Measurements from ENCODE around the gene PCMTD2. TPM values are rescaled to one million over a fixed set of nuclear protein-coding genes. Genes with fewer than 3 reads are reported as not detected.

PCMTD2 gene
- total RNA-seq, 1 experiment from 2014 or later = 52.0 TPM

DNA sequence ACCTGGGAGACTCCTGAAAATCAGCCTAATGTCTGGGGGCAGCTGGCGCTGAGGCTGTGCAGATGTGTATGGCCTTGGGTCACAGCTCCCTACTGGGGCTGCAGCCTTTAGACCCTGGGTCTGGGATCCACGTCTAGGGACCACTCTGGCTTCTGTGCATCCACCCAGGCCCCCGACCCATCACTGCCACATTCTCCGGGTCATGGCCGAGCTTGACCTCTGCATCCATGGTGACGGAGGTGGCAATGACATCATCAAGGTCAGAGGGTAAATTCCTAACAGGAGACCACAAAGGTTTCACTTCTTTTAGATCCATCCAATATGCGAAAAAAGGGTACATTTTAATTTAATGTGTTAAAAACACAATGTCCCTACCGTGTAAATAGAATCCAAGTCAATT is 14.5 kb upstream of the PCMTD2 start:
- H4K20me1 ChIP-seq (ENCODE audit: control insufficient read depth, insufficient read depth, insufficient read length) = no peaks in the 10 kb centered on the region
- H2BK5ac ChIP-seq (ENCODE audit: insufficient read length, low read length) = no peak overlapping the region
- no peaks in the 10 kb centered on the region for H3K4me1 ChIP-seq (ENCODE audit: insufficient read depth, low read length)
- H4K91ac ChIP-seq (ENCODE audit: insufficient read length, low read depth, low read length) = no peak overlapping the region
- H2AFZ ChIP-seq (ENCODE audit: low read length) = no peak overlapping the region
- Mint-ChIP-seq H3K4me3 (no peak overlapping the region), H3K4me1 (peaks cover 0 to 4% of the 10 kb centered on the region in 2 experiments; a peak in 1 of 4 replicates), H3K27ac (no peak overlapping the region), H3K36me3 (ENCODE audit: insufficient read depth in 1 of 3, low read depth in 3 of 3) (peaks cover 6 to 19% (median 9%) of the 10 kb centered on the region in 3 experiments; a peak in 5 of 7 replicates), H3K27me3 (ENCODE audit: low read depth) (peaks cover 22% of the 10 kb centered on the region), H3K9me3 (peaks cover 15 to 16% of the 10 kb centered on the region in 2 experiments)
- no peak for DNase-seq
- H3K23me2 ChIP-seq (ENCODE audit: insufficient read length, low read depth, low read length, poor library complexity, severe bottlenecking) = no peaks in the 10 kb centered on the region
- TF ChIP-seq, protein P1, sequence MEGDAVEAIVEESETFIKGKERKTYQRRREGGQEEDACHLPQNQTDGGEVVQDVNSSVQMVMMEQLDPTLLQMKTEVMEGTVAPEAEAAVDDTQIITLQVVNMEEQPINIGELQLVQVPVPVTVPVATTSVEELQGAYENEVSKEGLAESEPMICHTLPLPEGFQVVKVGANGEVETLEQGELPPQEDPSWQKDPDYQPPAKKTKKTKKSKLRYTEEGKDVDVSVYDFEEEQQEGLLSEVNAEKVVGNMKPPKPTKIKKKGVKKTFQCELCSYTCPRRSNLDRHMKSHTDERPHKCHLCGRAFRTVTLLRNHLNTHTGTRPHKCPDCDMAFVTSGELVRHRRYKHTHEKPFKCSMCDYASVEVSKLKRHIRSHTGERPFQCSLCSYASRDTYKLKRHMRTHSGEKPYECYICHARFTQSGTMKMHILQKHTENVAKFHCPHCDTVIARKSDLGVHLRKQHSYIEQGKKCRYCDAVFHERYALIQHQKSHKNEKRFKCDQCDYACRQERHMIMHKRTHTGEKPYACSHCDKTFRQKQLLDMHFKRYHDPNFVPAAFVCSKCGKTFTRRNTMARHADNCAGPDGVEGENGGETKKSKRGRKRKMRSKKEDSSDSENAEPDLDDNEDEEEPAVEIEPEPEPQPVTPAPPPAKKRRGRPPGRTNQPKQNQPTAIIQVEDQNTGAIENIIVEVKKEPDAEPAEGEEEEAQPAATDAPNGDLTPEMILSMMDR (conservative IDR thresholded peaks at IDR 0.05) = no peak
- no peak overlapping the region for H2AK5ac ChIP-seq (ENCODE audit: insufficient read length, low read length)
- no peak overlapping the region for H4K8ac ChIP-seq (replicated peaks; ENCODE audit: insufficient read length, low read depth, low read length)
- H3K14ac ChIP-seq (ENCODE audit: insufficient read depth, low read length) = no peak overlapping the region
- WGBS (ENCODE audit: extremely low coverage, insufficient read length, low lambda C conversion rate) = no CpG with 5 or more reads among the region's 8 CpGs
- H3K56ac ChIP-seq (ENCODE audit: insufficient read length, low read depth, low read length) = no peak overlapping the region
- H3K79me2 ChIP-seq (ENCODE audit: insufficient read depth, low read length) = no peaks in the 10 kb centered on the region
- no peak overlapping the region for H3K4ac ChIP-seq (ENCODE audit: low read depth, low read length)
- no peaks in the 10 kb centered on the region for H3K9me3 ChIP-seq (ENCODE audit: control insufficient read depth, low read depth, low read length)
- H3T11ph ChIP-seq (ENCODE audit: low read length) = no peak overlapping the region
- no peak overlapping the region for H3K4me2 ChIP-seq (ENCODE audit: insufficient read depth, insufficient read length, low read length)
- H2BK12ac ChIP-seq (ENCODE audit: insufficient read length, low read depth, low read length) = no peak overlapping the region
- no peak overlapping the region for H3K23ac ChIP-seq (ENCODE audit: insufficient read length, low read depth, low read length)
- H3K18ac ChIP-seq (ENCODE audit: insufficient read length, low read depth, low read length) = no peak overlapping the region
- no peak overlapping the region for H2BK120ac ChIP-seq (ENCODE audit: low read depth, low read length, poor library complexity, severe bottlenecking)
- no peak overlapping the region for H2BK20ac ChIP-seq (ENCODE audit: low read depth, low read length, poor library complexity, severe bottlenecking)
- H2BK15ac ChIP-seq (ENCODE audit: low read depth, low read length) = no peak overlapping the region
- H3K9ac ChIP-seq (ENCODE audit: extremely low read depth, insufficient read length, low read length) = no peak overlapping the region
- no peaks in the 10 kb centered on the region for H3K27me3 ChIP-seq (ENCODE audit: insufficient read depth, low read length)
- H4K5ac ChIP-seq (ENCODE audit: insufficient read length, low read depth, low read length) = no peak overlapping the region
- no peaks in the 10 kb centered on the region for H3K79me1 ChIP-seq (ENCODE audit: insufficient read depth, low read depth, low read length, poor library complexity, severe bottlenecking)
- H3K27ac ChIP-seq (ENCODE audit: insufficient read length, low read depth, low read length) = no peak overlapping the region
